Measurements from ENCODE around the gene RRP15.

DNA sequence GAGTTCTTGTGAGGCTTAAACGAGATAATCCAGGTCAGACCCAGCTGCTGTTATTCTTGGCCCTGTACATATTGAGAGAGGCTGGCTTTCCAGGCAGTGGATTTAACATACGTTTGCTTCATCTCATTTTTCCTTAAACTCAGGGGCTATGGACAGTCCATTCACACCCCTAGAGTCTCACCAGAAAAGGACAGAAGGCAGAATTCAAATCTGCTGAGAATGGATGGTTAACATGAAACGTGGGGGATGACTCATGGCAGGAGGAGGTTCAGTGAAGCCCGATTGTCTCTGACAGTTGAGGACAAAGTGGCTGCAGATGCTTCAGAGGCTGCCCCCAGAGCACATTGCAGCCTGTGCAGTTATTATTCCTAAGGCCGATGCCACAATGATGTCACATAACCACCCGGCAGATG, 99.5 kb downstream of the RRP15 start:
- TF ChIP-seq CTCF (IDR thresholded peaks at IDR 0.05), result no peak
- TF ChIP-seq POLR2AphosphoS5 (IDR thresholded peaks at IDR 0.05), result no peak
- no peak for TF ChIP-seq POLR2A (IDR thresholded peaks at IDR 0.05)
- TF ChIP-seq EP300 (IDR thresholded peaks at IDR 0.05), result no peak
